Erythroblast (primary cell): Measurements from ENCODE around the gene ALKAL2.

Experiments
- GATA1 ChIP-seq: IDR thresholded peaks from 2 replicates; pipeline ENCODE4 v1.6.1; 2011; ENCODE audit warnings: low read depth, mild to moderate bottlenecking, control low read depth, low read length, moderate library complexity
- POLR2A ChIP-seq: IDR thresholded peaks from 2 replicates; pipeline ENCODE4 v1.6.1; 2011; ENCODE audit warnings: mild to moderate bottlenecking, low read length

- TF ChIP-seq POLR2A (no peak), GATA1 (no peak)
Measured at GRCh38 chr2:280650-281110, 7.2 kb downstream of the ALKAL2 start.
